NCI-H82 treated with DMSO at 0.1 percent for 48 hours (cell line): ENCODE results near the gene OR6F1.
"Not testable (repeated sequence)": the region's sequence is repeated elsewhere in the genome, so short reads cannot be mapped to it uniquely, and the experiment has no call there.

Experiments
- DNase-seq: peaks from one replicate; lab custom pipeline; 2025; ENCODE audit not compliant: unreplicated experiment; lab: John Stamatoyannopoulos, UW

OR6F1 gene

GRCh38 chr1:247716546-247716945, at the start of gene OR6F1:
OR6F1 (minus strand) TSS chr1:247716646; CDS start chr1:247712755, 3,891 bp downstream.
- DNase-seq = no peak

- no peak for DNase-seq
These were observed 44.0 kb upstream of the OR6F1 start, which contains the start of gene OR1C1 for GRCh38 chr1:247760456-247760855. OR1C1 (minus strand) TSS chr1:247760556; CDS start chr1:247758406, 2,150 bp downstream.

GRCh38 chr1:247754311-247754710, 37.9 kb upstream of the OR6F1 start:
- not testable (repeated sequence) for DNase-seq

DNA sequence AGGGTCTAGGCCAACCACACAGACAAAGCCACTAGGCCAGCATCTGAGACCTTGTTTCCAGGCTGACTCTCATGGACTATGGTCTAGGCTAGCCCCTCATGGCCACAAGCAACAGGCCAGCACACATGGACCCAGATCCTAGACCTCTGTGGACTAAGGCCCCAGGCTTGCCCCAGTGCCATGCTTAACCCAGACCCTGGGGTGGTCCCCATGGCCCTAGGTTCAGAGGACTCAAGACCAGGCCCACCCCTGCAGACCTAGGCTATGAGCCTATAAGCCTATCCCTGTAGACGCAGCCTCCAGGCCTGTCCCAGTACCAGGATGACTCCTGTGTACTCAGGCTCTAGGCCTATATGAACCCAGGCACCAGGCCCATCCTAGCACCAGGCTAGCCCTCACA, 33.4 kb upstream of the OR6F1 start:
- DNase-seq = no peak

- no peak for DNase-seq
These were observed 31.6 kb upstream of the OR6F1 start, which contains the start of gene OR14A2 for GRCh38 chr1:247748041-247748440. OR14A2 (minus strand) TSS chr1:247748141.

GRCh38 chr1:247747616-247748015, 31.2 kb upstream of the OR6F1 start:
- no peak for DNase-seq

GRCh38 chr1:247746391-247746935, 30.0 kb upstream of the OR6F1 start:
- no peak for DNase-seq

DNA sequence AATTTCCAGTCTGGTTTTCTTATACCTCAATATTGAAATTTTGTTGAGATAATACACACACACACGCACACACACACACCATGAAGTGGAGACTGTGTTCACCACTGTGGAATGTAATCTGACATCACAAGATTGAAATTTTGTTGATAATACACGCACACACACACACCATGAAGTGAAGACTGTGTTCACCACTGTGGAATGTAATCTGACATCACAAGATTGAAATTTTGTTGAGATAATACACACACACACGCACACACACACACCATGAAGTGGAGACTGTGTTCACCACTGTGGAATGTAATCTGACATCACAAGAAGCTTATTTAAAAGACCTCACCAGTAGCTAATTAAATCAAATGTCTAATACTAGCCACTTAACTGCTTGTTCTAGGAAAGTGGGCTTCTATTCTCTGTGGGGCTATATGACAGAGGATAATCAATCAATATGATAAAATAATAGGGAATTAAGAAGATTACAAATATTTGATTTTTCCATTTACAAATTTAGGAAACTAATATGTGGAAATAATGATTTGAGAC, 25.8 kb upstream of the OR6F1 start:
- DNase-seq = not testable (repeated sequence)

DNA sequence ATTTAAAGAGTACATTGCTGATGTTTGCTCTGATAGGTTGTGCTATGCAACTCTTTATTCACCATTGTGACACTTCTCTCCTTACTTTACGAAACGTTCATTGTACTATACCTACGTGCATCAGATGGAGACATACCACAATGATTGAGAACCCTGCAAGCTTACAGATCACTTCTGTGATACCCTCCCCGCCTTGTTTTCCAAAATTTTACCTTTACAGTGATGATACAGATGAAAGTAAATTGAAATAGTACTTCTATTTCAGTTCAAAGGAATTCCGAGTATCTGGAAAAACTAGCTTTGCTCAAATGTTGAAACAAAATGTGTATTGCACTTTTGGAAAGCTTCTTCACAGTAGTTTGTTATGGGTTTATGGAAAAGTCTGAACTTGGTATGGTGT, 25.3 kb upstream of the OR6F1 start:
- no peak for DNase-seq

DNA sequence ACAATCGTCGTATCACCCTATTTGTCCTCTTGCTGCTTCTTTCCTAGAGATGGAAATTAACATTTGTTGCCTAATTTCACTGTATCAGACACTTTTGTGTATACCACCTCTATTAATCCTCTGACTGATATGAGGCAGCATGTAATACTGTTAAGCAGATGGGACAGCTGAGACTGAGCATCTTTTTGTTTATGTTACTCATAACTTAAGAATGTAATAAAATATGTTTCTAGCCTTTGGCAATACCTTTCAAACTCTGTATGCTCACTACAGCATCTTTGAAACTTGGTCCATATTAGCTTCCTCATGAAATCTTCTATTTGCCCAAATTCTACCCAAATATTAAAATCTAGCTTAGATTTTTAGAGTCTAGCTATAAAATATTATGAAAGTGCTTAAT, 24.3 kb upstream of the OR6F1 start:
- DNase-seq = no peak

- no peak for DNase-seq
These were observed 21.9 kb upstream of the OR6F1 start, which contains the start of gene OR14K1 for GRCh38 chr1:247738315-247738714. OR14K1 (plus strand) TSS chr1:247738615; CDS start chr1:247738615, 0 bp downstream.

DNA sequence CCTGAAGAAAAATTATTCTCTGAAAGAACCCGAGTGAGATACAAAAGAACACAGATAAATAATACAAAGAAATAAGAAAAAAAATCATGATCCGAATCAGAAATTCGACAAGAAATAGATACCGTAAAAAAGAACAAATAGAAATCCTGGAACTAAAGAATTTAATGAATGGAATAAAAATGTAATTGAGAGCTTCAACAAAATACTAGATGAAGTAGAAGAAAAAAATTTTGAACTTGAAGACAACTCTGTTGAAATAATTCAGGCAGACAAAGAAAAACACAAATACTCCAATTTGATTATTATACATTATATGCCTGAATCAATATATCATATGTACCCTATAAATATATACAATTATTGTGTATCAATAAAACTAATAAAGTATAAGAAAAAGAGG, 4.8 kb upstream of the OR6F1 start:
- no peak for DNase-seq

- DNase-seq = no peak
These were observed 2.7 kb downstream of the OR6F1 start for GRCh38 chr1:247713753-247714152.

- DNase-seq = not testable (repeated sequence)
These were observed 5.8 kb downstream of the OR6F1 start for GRCh38 chr1:247710681-247711080.

DNA sequence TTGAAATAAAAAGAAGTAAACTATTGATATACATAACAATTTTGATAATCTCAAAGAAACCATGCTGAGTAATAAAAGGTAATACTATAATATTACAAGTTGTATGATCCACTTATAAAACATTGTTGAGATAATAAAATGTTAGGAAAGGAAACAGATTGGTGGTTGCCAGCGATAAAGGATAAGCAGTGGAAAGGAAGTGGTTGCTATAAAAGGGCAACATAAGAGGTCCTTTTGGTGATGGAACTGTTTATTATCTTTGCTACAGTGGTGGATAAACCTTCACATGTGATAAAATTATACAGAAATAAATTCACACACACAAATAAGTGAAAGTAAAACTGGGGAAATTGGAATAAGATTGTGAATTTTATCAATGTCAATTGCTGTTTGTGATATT, 15.1 kb downstream of the OR6F1 start:
- no peak for DNase-seq

DNA sequence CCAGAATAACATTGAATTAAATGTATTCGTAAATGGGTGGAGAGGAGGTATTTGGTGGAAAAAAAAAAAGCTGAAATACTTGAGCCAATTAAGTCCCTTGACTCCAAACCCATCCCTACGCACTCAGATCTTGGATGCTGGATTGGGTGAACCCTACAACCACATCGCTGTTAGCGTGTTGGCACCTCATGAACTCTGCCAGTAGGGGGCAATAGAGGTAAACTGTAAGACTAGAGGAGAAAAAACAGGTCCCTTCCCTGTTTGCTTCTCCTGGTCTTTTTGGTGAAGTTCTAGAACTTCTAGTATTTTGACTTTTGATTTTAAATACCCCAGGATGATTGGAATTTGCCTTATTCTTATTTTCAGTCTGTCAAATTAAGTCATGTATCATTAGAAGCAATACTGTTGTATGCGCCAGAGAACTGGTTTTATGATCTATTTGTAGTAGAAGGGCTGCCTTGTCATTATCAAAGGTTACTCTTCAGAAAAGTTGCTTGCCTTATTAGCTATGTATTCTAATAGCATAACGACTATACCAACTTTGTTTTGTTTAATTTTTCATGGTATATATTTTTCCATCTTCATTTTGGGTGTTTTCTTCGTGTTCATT, 35.1 kb downstream of the OR6F1 start:
- DNase-seq = peak; percentile 21

DNA sequence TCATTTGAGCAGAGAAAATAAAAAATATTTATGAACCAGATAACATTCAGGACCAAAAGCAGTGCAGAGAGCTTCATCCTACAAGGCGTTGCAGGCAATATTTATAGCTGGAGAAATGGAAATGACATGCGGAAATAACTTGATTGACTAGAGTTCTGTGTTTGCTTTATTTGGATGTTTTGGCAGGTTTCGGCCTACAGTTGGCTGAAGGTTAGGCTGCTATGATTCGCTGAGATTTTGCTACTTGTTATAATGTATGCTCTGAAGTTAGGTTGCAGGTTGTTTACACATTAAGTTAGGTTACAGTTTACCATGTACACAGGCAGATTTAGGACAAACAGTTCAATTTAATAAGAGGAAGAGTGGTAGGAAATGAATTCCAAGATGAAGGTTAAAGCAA, 36.3 kb downstream of the OR6F1 start:
- no peak for DNase-seq

GRCh38 chr1:247679639-247680038, 36.8 kb downstream of the OR6F1 start, which contains the start of gene OR13G1:
OR13G1 (minus strand) TSS chr1:247679739; CDS start chr1:247673041, 6,698 bp downstream.
- no peak for DNase-seq

- DNase-seq = no peak
These were observed 47.2 kb downstream of the OR6F1 start for GRCh38 chr1:247669225-247669624.
